H9 (cell line): ENCODE data around the gene CPA3. TPM values are rescaled to one million over a fixed set of nuclear protein-coding genes. Genes with fewer than 3 reads are reported as not detected.

Experiments
- DNase-seq: peaks from one replicate; pipeline ENCODE4 v3.0.0-alpha.2; 2017
- H2AFZ ChIP-seq: one replicate; pipeline ENCODE4 v1.6.1; 2013; ENCODE audit warnings: mild to moderate bottlenecking, low read length, control low read depth, moderate library complexity
- H2AK5ac ChIP-seq: 2 replicates; pipeline ENCODE4 v1.6.1; 2013; ENCODE audit warnings: low read length, control low read depth, mixed read lengths; ENCODE audit not compliant: insufficient read length
- H2BK120ac ChIP-seq: one replicate; pipeline ENCODE4 v1.6.1; 2013; ENCODE audit warnings: low read depth, mild to moderate bottlenecking, low read length, control low read depth, inconsistent platforms; ENCODE audit not compliant: poor library complexity, severe bottlenecking
- H2BK12ac ChIP-seq: 2 replicates; pipeline ENCODE4 v1.6.1; 2013; ENCODE audit warnings: low read length, control low read depth, mixed read lengths, low read depth; ENCODE audit not compliant: insufficient read length
- H2BK15ac ChIP-seq: 2 replicates; pipeline ENCODE4 v1.6.1; 2013; ENCODE audit warnings: low read depth, low read length, control low read depth
- H2BK20ac ChIP-seq: one replicate; pipeline ENCODE4 v1.6.1; 2013; ENCODE audit warnings: low read depth, mild to moderate bottlenecking, low read length, control low read depth, inconsistent platforms; ENCODE audit not compliant: poor library complexity, severe bottlenecking
- H2BK5ac ChIP-seq: 2 replicates; pipeline ENCODE4 v1.6.1; 2013; ENCODE audit warnings: low read length, control low read depth, mixed read lengths; ENCODE audit not compliant: insufficient read length
- H3K14ac ChIP-seq: 2 replicates; pipeline ENCODE4 v1.6.1; 2013; ENCODE audit warnings: low read length, control low read depth; ENCODE audit not compliant: insufficient read depth
- H3K18ac ChIP-seq: 2 replicates; pipeline ENCODE4 v1.6.1; 2013; ENCODE audit warnings: low read depth, mild to moderate bottlenecking, mixed read lengths, low read length, control low read depth; ENCODE audit not compliant: insufficient read length
- H3K23ac ChIP-seq: 2 replicates; pipeline ENCODE4 v1.6.1; 2013; ENCODE audit warnings: low read length, control low read depth, mixed read lengths, low read depth; ENCODE audit not compliant: insufficient read length
- H3K23me2 ChIP-seq: 2 replicates; pipeline ENCODE4 v1.6.1; 2013; ENCODE audit warnings: low read depth, mild to moderate bottlenecking, mixed read lengths, low read length, control low read depth; ENCODE audit not compliant: insufficient read length, poor library complexity, severe bottlenecking
- H3K27ac ChIP-seq: 2 replicates; pipeline ENCODE4 v1.5.1; 2013; ENCODE audit warnings: low read length, control low read depth, mixed read lengths, low read depth; ENCODE audit not compliant: insufficient read length
- H3K27me3 ChIP-seq: 2 replicates; pipeline ENCODE4 v1.6.1; 2013; ENCODE audit warnings: low read length, control low read depth, inconsistent platforms; ENCODE audit not compliant: insufficient read depth
- H3K4ac ChIP-seq: 2 replicates; pipeline ENCODE4 v1.6.1; 2013; ENCODE audit warnings: low read depth, mild to moderate bottlenecking, control low read depth, inconsistent platforms, low read length, moderate library complexity
- H3K4me1 ChIP-seq: 2 replicates; pipeline ENCODE4 v1.6.1; 2013; ENCODE audit warnings: low read length, control low read depth, inconsistent platforms; ENCODE audit not compliant: insufficient read depth
- H3K4me2 ChIP-seq: 2 replicates; pipeline ENCODE4 v1.6.1; 2013; ENCODE audit warnings: low read length, control low read depth, mixed read lengths; ENCODE audit not compliant: insufficient read length, insufficient read depth
- H3K56ac ChIP-seq: 2 replicates; pipeline ENCODE4 v1.6.1; 2013; ENCODE audit warnings: low read depth, mild to moderate bottlenecking, mixed read lengths, low read length, control low read depth; ENCODE audit not compliant: insufficient read length
- H3K79me1 ChIP-seq: 2 replicates; pipeline ENCODE4 v1.6.1; 2013; ENCODE audit warnings: low read depth, mild to moderate bottlenecking, moderate library complexity, low read length, control low read depth, inconsistent platforms; ENCODE audit not compliant: insufficient read depth, poor library complexity, severe bottlenecking
- H3K79me2 ChIP-seq: 2 replicates; pipeline ENCODE4 v1.6.1; 2013; ENCODE audit warnings: low read length, control low read depth, inconsistent platforms; ENCODE audit not compliant: insufficient read depth
- H3K9ac ChIP-seq: 2 replicates; pipeline ENCODE4 v1.6.1; 2013; ENCODE audit warnings: low read length, control low read depth, mixed read lengths; ENCODE audit not compliant: insufficient read length; ENCODE audit errors: extremely low read depth
- H3K9me3 ChIP-seq: one replicate; pipeline ENCODE4 v1.6.1; 2013; ENCODE audit warnings: low read depth, low read length, inconsistent platforms; ENCODE audit not compliant: control insufficient read depth
- H3T11ph ChIP-seq: one replicate; pipeline ENCODE4 v1.6.1; 2013; ENCODE audit warnings: mild to moderate bottlenecking, low read length, control low read depth, inconsistent platforms
- H4K20me1 ChIP-seq: one replicate; pipeline ENCODE4 v1.6.1; 2013; ENCODE audit not compliant: control insufficient read depth, insufficient read length, insufficient read depth
- H4K5ac ChIP-seq: 2 replicates; pipeline ENCODE4 v1.6.1; 2013; ENCODE audit warnings: low read depth, mild to moderate bottlenecking, mixed read lengths, low read length, control low read depth; ENCODE audit not compliant: insufficient read length
- H4K8ac ChIP-seq: replicated peaks from 2 replicates; pipeline ENCODE4 v1.6.1; 2013; ENCODE audit warnings: low read length, control low read depth, mixed read lengths, low read depth; ENCODE audit not compliant: insufficient read length
- H4K91ac ChIP-seq: 2 replicates; pipeline ENCODE4 v1.6.1; 2013; ENCODE audit warnings: low read depth, mild to moderate bottlenecking, moderate library complexity, mixed read lengths, low read length, control low read depth; ENCODE audit not compliant: insufficient read length
- H3K27ac Mint-ChIP-seq, 3 experiments: 2 replicates in 2 of 3; 3 replicates in 1 of 3; pipeline ENCODE4 v1.8.0; 2020 to 2021; ENCODE audit warnings: mixed read lengths in 3 of 3, mild to moderate bottlenecking in 1 of 3, moderate library complexity in 1 of 3
- H3K27me3 Mint-ChIP-seq: 2 replicates; pipeline ENCODE4 v1.8.0; 2021; ENCODE audit warnings: low read depth, mild to moderate bottlenecking, moderate library complexity, mixed read lengths
- H3K36me3 Mint-ChIP-seq, 3 experiments: 2 replicates in 2 of 3; 3 replicates in 1 of 3; pipeline ENCODE4 v1.8.0; 2020 to 2021; ENCODE audit warnings: low read depth in 3 of 3, mixed read lengths in 3 of 3; ENCODE audit not compliant: insufficient read depth in 1 of 3
- H3K4me1 Mint-ChIP-seq, 2 experiments: 2 replicates each; pipeline ENCODE4 v1.8.0; 2020; ENCODE audit warnings: mixed read lengths in 2 of 2
- H3K4me3 Mint-ChIP-seq, 2 experiments: 2 replicates in 1 of 2; 3 replicates in 1 of 2; pipeline ENCODE4 v1.8.0; 2020 to 2021; ENCODE audit warnings: mild to moderate bottlenecking in 2 of 2, mixed read lengths in 2 of 2, moderate library complexity in 1 of 2
- H3K9me3 Mint-ChIP-seq, 2 experiments: 2 replicates in 1 of 2; 3 replicates in 1 of 2; pipeline ENCODE4 v1.8.0; 2020; ENCODE audit warnings: mild to moderate bottlenecking in 2 of 2, mixed read lengths in 2 of 2, moderate library complexity in 1 of 2
- CTCF ChIP-seq: fragments of 200-600 bp; sonication (generic); conservative IDR thresholded peaks from 3 replicates; pipeline ENCODE4 v1.8.0; 2021; ENCODE audit warnings: antibody characterized with exemption, mild to moderate bottlenecking
- WGBS: extraction: QIAGEN DNeasy Blood & Tissue Kit; methylation state at CpG from one replicate; pipeline ENCODE4 v1.1.7; 2013; ENCODE audit warnings: missing lambda C conversion rate, low lambda C conversion rate, mixed read lengths; ENCODE audit not compliant: insufficient read length; ENCODE audit errors: extremely low coverage; 5-methylcytosine and 5-hydroxymethylcytosine counted together
- total RNA-seq: library from RNA; stranded (reverse); gene quantifications from 2 replicates; pipeline ENCODE4 v1.2.1, GENCODE V29; 2021

Gene CPA3
- total RNA-seq, 1 experiment from 2014 or later, result not detected

DNA sequence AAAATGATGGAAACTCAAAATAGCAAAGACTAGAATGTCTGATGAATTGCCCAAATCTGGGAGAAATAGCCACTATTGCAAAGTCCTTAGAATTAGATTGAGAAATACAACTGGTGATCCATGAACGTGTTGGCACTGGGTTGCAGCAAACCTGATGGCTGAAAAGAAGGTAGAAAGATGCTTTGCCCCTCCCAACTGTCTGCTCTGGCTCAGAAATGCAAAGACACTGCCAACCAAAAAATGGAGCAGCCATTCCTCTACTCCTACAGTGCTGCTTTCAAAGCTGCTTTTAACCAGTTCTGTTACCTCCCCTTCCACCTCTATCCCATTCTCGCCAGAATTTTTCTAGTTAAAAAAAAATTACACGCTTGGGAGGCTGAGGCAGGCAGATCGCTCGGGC, 60.7 kb downstream of the CPA3 start:
- no peak for TF ChIP-seq CTCF
- H3K23me2 ChIP-seq, result no peaks in the 10 kb centered on the region
- H3T11ph ChIP-seq, result no peak overlapping the region
- no peak overlapping the region for H3K4me3 Mint-ChIP-seq
- no peak overlapping the region for H2BK12ac ChIP-seq
- H3K27me3 Mint-ChIP-seq, result no peaks in the 10 kb centered on the region; the same call in 1 of the 2 replicates
- H3K79me2 ChIP-seq, result no peaks in the 10 kb centered on the region
- H3K18ac ChIP-seq, result no peak overlapping the region
- no peak overlapping the region for H2BK15ac ChIP-seq
- H3K36me3 Mint-ChIP-seq, result no peaks in the 10 kb centered on the region
- H3K4me1 Mint-ChIP-seq, result no peaks in the 10 kb centered on the region
- no peaks in the 10 kb centered on the region for H4K20me1 ChIP-seq
- no peak overlapping the region for H4K5ac ChIP-seq
- no peak overlapping the region for H3K4me2 ChIP-seq
- no peak overlapping the region for H2AK5ac ChIP-seq
- no peak overlapping the region for H3K23ac ChIP-seq
- no peaks in the 10 kb centered on the region; a peak in 1 of 5 replicates for H3K9me3 Mint-ChIP-seq
- H3K14ac ChIP-seq, result no peak overlapping the region
- no peak overlapping the region for H3K9ac ChIP-seq
- H2AFZ ChIP-seq, result no peak overlapping the region
- no peaks in the 10 kb centered on the region for H3K27me3 ChIP-seq
- no peaks in the 10 kb centered on the region for H3K9me3 ChIP-seq
- H4K91ac ChIP-seq, result no peak overlapping the region
- no CpG with 5 or more reads among the region's 5 CpGs for WGBS
- no peaks in the 10 kb centered on the region for H3K4me1 ChIP-seq
- H2BK20ac ChIP-seq, result no peak overlapping the region
- H2BK5ac ChIP-seq, result no peak overlapping the region
- H3K56ac ChIP-seq, result no peak overlapping the region
- no peak overlapping the region for H2BK120ac ChIP-seq
- no peak overlapping the region for H4K8ac ChIP-seq
- no peaks in the 10 kb centered on the region for H3K79me1 ChIP-seq
- no peak for DNase-seq
- no peak overlapping the region for H3K4ac ChIP-seq
- no peak overlapping the region for H3K27ac Mint-ChIP-seq
- H3K27ac ChIP-seq, result no peak overlapping the region
